Left cardiac atrium (tissue), 4 donors: ENCODE data around the gene POTEG. TPM values are rescaled to one million over a fixed set of nuclear protein-coding genes. Genes with fewer than 3 reads are reported as not detected.
"Not testable (repeated sequence)": the region's sequence is repeated elsewhere in the genome, so short reads cannot be mapped to it uniquely, and the experiment has no call there.

ENCODE experiments used
- ATAC-seq, 2 donors: fragments of 200-7000 bp; cut with Tn5 transposase; one replicate each; pipeline ENCODE4 v1.9.1; 2020; ENCODE audit warnings: mild to moderate bottlenecking in 2 of 2, moderate library complexity in 2 of 2
- DNase-seq: peaks from one replicate; pipeline ENCODE4 v3.0.0-alpha.2; 2020
- intact Hi-C, 2 donors: fragments of 100-400 bp; cut with DNase I; formaldehyde crosslinking; loops; one replicate each; pipeline versions ENCODE4 v1.14.1 to v1.15.1; 2022 to 2023
- total RNA-seq, 2 donors: library from RNA; stranded (reverse); fragmentation: NEBNext Ultra II Directional; extraction: Animal tissue kit (Norgen Biotek cat#: 25700); gene quantifications; one replicate each; pipeline ENCODE4 v1.2.1, GENCODE V29; 2021
- donor health status: DM: no; HTN: yes; CAD: no.
- donor health status: DM: no; HTN: yes; CAD: no; lungs with severe emphysema.
- donor health status: DM: yes; HTN: yes; CAD: no.
- donor health status: Dilated cardiomyopathy.

POTEG gene
- total RNA-seq, 2 donors from 2014 or later: not detected

DNA sequence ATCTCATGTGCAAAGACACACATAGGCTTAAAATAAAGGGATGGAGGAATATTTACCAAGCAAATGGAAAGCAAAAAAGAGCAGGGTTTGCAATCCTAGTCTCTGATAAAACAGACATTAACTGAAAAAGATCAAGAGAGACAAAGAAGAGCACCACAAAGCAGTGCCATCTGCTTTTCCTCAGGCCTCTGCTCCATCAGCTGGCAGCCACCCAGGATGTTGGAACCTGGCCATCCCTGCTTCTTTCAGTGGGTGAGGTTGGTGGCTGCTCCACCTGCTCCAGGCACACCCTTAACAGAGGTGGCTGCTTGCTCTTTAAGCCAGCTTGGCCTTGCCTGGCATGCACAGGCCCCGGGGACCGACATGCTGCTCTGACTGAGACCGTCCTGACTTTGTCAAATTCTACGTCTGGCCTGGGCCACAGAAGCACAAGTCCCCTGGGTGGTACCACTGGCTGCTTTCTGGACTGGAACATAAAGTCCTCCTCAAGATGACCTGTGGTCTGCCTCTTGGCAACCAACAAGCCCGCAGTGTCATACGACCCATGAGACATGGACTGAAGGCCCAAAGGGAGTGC is 51.0 kb downstream of the POTEG start:
- ATAC-seq, intact Hi-C loops, DNase-seq: not testable (repeated sequence)

DNA sequence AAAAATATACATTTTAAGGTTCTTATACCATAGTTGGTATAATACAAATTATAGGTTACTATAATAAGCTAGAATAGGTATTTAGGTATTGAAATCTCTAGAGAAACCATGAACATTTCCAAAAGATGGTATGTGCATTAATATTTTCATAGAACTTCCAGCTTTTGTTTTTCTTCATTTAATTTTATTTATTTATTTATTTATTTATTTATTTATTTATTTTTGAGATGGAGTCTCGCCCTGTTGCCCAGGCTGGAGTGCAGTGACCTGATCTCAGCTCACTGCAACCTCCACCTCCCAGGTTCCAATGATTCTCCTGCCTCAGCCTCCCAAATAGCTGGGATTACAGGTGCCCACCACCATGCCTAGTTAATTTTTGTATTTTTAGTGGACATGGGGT is 54.0 kb downstream of the POTEG start:
- ATAC-seq, intact Hi-C loops, DNase-seq: not testable (repeated sequence)

DNA sequence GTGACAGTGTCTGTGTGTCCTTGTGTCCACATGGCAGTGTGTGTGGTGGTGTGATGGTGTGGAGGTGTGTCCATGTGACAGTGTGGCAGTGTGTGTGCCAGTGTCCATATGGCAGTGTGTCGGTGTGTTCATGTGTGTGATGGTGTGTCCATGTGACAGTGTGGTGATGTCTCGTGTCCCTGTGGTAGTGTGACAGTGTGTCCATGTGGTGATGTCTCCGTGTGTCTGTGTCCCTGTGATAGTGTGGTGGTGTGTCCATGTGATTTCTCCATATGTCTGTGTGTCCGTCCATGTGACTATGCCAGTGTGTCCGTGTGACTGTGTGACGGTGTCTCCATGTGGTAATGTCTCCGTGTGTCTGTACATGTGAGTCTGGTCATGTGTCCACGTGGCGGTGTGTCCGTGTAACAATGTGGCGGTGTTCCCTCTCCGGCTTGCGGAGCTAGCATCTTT is 59.7 kb downstream of the POTEG start:
- intact Hi-C loops, DNase-seq, ATAC-seq: not testable (repeated sequence)

DNA sequence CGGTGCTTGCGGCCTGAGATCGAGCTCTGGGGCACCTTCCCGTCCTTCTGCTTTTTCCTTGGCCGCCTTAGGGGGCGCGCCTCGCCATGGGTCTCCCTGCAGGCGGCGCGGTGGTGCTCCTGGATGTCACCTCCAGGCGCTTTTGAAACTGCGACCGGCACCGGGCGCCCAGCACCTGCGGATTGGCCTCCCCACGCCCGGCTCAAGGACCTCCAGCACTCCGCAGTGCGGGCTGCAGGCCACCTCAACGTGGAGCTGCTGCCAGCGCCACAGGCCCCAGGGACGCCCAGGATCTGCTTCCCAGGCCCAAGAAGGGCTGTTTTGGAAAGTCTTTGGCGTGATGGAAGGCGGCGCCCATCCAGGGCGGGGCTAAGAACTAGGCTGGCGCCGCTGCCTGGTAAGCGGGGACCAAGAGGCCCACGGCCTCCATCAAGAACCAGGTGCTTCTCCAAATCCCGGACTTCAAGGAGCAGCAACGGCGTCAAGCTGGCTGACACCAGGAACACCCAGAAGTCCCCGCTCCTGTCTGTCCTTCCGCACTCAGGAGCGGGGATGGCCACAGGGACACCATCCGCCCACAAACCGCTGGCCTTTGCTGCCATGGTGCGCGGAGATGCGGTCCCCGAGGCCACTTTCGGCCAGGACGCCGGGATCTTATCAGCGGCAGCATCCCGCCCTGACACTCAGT is 61.2 kb downstream of the POTEG start:
- intact Hi-C loops, ATAC-seq: not testable (repeated sequence)
- DNase-seq: peak; percentile 19

DNA sequence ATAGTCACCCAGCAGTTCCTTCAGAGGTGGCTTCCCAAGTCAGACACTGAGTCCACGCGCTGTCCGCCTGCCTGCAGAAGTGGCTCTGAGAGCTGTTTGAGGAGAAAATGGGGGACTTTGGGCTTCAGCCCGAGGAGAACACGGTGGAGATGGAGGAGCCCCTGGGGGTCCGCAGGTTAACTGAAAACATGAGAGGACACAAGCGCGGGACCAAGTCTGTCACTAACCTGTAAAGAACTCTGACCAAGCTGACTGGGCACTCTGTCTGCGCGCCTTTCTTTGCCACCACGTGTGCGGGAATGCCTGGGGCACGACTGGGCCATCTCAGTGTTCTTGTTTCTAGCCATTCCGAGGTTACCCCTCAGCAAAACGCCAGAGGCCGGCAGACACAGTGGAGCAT is 62.4 kb downstream of the POTEG start:
- intact Hi-C loops, DNase-seq, ATAC-seq: not testable (repeated sequence)

DNA sequence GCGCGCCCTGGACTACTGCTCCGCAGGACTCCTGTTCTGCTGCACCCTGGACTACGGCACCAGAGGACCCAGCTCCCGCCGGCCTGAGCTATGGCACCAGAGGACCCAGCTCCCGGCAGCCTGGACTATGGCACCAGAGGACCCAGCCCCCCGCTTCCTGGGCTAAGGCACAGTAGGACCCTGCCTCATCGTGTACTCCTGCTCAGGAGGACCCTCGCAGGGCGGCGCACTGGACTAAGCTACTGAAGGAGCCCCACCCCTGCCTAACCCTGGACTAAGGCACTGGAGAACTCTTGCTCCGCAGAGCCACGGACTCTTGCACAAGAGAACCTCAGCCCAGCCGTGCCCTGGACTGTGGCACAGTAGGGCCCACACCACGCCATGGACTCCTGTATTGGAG is 71.3 kb downstream of the POTEG start:
- ATAC-seq, DNase-seq, intact Hi-C loops: not testable (repeated sequence)

DNA sequence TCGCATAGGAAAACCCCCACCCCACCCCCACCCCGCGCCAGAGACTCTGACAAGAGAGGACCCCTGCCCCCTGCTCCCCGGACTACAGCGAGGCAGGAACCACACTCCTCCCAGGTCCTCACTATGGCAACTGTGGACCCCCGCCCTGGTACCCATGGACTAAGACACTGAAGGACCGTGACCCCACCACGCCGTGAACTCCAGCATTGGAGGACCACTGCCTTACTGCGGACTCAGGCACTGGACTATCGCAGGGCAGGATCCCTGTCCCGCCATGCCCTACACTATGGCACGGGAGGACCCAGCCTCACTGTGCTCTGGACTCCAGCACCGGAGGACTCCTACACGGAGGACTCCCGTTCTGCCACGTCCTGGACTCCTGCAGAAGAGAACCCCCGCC is 71.8 kb downstream of the POTEG start:
- intact Hi-C loops, DNase-seq, ATAC-seq: not testable (repeated sequence)

DNA sequence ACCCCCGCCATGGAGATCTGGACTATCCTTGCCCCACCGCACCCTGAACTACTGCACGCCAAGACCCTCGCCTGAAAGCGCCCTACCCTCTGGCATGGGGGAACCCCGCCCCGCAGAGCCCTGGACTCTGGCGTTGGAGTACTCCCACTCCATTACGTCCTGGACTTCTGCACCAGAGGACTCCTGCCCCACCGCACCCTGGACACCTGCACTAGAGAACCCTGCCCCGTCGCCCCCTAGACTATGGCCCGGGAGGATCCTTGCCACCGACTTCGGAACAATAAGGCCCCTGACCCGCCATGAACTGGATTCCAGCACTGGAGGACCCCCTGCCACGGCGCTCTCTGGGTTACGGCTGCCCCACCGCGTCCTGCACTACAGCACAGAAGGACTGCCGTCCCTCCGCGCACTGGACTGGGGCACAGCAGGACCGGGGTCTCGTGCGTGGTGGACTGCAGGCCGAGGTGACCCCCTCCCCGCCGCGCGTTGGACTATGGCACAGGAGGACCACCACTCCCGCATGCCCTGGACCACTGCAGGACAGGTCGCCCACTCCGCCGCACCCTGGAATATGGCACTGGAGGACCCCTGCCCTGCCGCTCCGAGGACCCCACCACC is 72.4 kb downstream of the POTEG start:
- DNase-seq, ATAC-seq, intact Hi-C loops: not testable (repeated sequence)

DNA sequence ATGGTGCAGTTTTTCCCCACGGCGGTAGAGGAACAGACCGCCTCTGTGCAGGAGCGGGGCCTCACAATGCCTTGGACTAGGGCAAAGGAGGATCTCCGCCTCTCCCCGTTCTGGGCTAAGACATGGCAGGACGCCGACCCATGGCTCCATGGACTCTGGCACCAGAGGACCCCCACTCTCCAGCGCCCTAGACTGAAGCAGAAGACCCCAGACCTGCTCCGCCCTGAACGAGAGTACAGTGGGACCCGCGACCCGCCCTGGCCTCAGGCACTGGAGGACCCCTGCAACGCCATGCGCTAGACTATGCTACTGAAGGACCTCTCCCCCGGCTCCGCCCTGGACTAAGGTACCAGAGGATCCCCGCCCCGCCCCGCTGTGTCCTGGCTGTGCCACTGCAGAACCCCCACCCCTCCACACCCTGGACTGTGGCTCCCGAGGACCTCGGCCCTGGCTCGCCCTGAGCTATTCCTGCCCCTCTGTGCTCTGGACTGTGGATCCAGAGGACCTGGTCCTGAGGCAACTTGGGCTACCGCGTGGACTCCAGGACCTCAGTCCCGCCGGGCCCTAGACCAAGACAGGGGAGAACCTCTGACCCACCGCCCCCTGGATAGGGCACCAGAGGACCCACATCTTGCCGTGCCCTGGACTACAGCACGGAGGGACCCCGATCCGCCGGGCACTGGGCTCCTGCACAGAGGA is 73.1 kb downstream of the POTEG start:
- not testable (repeated sequence) for DNase-seq
- peak in 1 of 2 donors; percentile 21 for ATAC-seq

More for the DNA sequence above, 73.1 kb downstream of the POTEG start:
- intact Hi-C loops: not testable (repeated sequence)
